Uterus (tissue), 4 donors: ENCODE data around the gene ADIG. TPM values are rescaled to one million over a fixed set of nuclear protein-coding genes. Genes with fewer than 3 reads are reported as not detected.

Source experiments
- DNase-seq, 2 donors: peaks; one replicate each; pipeline ENCODE4 v3.0.0-alpha.2; 2019 to 2020
- H3K27ac ChIP-seq, 2 donors: fragments of 200-600 bp; sonication (generic); 1 replicate in 1 of 2; 2 replicates in 1 of 2; pipeline ENCODE4 v1.5.1; 2016 to 2018
- H3K27me3 ChIP-seq, 2 donors: fragments of 200-600 bp; sonication (generic); one replicate each; pipeline ENCODE4 v1.5.1; 2018 to 2019; ENCODE audit warnings: control low read depth in 1 of 2
- H3K36me3 ChIP-seq, 2 donors: fragments of 200-600 bp; sonication (generic); one replicate each; pipeline ENCODE4 v1.5.1; 2019; ENCODE audit warnings: control low read depth in 1 of 2
- H3K4me1 ChIP-seq, 2 donors: fragments of 200-600 bp; sonication (generic); one replicate each; pipeline ENCODE4 v1.5.1; 2018 to 2019; ENCODE audit warnings: control low read depth in 1 of 2
- H3K4me3 ChIP-seq, 2 donors: fragments of 200-600 bp; sonication (generic); 1 replicate in 1 of 2; 2 replicates in 1 of 2; pipeline ENCODE4 v1.5.1; 2018 to 2019; ENCODE audit warnings: mild to moderate bottlenecking in 1 of 2
- H3K9me3 ChIP-seq, 2 donors: fragments of 200-600 bp; sonication (generic); one replicate each; pipeline ENCODE4 v1.5.1; 2019; ENCODE audit warnings: control low read depth in 1 of 2
- CTCF ChIP-seq, 4 experiments: fragments of 200-600 bp in 2 of 4; fragments of 450-650 bp in 2 of 4; sonication (generic) in 2 of 4; IDR thresholded peaks; one replicate each; pipeline ENCODE4 v1.5.1; 2016 to 2019; ENCODE audit warnings: antibody characterized with exemption in 4 of 4, mild to moderate bottlenecking in 2 of 4, moderate library complexity in 1 of 4
- POLR2A ChIP-seq, 2 donors: fragments of 450-650 bp; IDR thresholded peaks; one replicate each; pipeline ENCODE4 v1.6.1; 2016; ENCODE audit warnings: antibody characterized with exemption in 2 of 2, mild to moderate bottlenecking in 1 of 2, moderate library complexity in 1 of 2
- intact Hi-C: fragments of 100-400 bp; cut with DNase I; formaldehyde crosslinking; loops from one replicate; pipeline ENCODE4 v1.15.1; 2023; ENCODE audit warnings: low total_unique reads
- total RNA-seq, 4 donors: library from RNA; depleted of rRNA in 3 of 4; stranded (reverse); fragments of >200 nt in 3 of 4; gene quantifications; one replicate each; pipeline versions ENCODE4 v1.1.0 to v1.2.4, GENCODE V29; 2014 to 2023
- donor health status: DM: yes; HTN: yes; CAD: no.

The ADIG gene
- total RNA-seq, 4 donors from 2014 or later: not detected

- DNase-seq: no peak
- Histone ChIP-seq H3K36me3 (no peaks in the 10 kb centered on the region), H3K27me3 (no peaks in the 10 kb centered on the region), H3K4me1 (no peaks in the 10 kb centered on the region), H3K9me3 (no peaks in the 10 kb centered on the region), H3K4me3 (no peak overlapping the region), H3K27ac (no peak overlapping the region)
- TF ChIP-seq POLR2A (IDR thresholded peaks at IDR 0.05) (no peak), CTCF (IDR thresholded peaks at IDR 0.05) (no peak)
- intact Hi-C loops: no loop called here
These were observed 22.2 kb upstream of the ADIG start for GRCh38 chr20:38558596-38559360.

- H3K27me3 ChIP-seq: no peaks in the 10 kb centered on the region
- H3K4me1 ChIP-seq: no peaks in the 10 kb centered on the region
- H3K27ac ChIP-seq: no peak overlapping the region
- DNase-seq: no peak
- no peaks in the 10 kb centered on the region for H3K9me3 ChIP-seq
- no peaks in the 10 kb centered on the region for H3K36me3 ChIP-seq
- H3K4me3 ChIP-seq: no peak overlapping the region
- intact Hi-C loops: no loop called here
- TF ChIP-seq POLR2A (IDR thresholded peaks at IDR 0.05) (no peak), CTCF (IDR thresholded peaks at IDR 0.05) (no peak)
These were observed 21.2 kb upstream of the ADIG start for GRCh38 chr20:38559764-38560163.

GRCh38 chr20:38563802-38564431, 17.1 kb upstream of the ADIG start:
- Histone ChIP-seq H3K27me3 (no peaks in the 10 kb centered on the region), H3K27ac (no peak overlapping the region), H3K4me3 (no peak overlapping the region), H3K9me3 (no peaks in the 10 kb centered on the region), H3K36me3 (no peaks in the 10 kb centered on the region), H3K4me1 (no peaks in the 10 kb centered on the region)
- TF ChIP-seq CTCF (IDR thresholded peaks at IDR 0.05) (no peak), POLR2A (IDR thresholded peaks at IDR 0.05) (no peak)
- intact Hi-C loops: no loop called here
- no peak for DNase-seq

GRCh38 chr20:38564680-38565079, 16.3 kb upstream of the ADIG start:
- H3K36me3 ChIP-seq: no peaks in the 10 kb centered on the region
- intact Hi-C loops: no loop called here

More at GRCh38 chr20:38564680-38565079, 16.3 kb upstream of the ADIG start:
- no peaks in the 10 kb centered on the region for H3K27me3 ChIP-seq
- no peak overlapping the region for H3K27ac ChIP-seq
- TF ChIP-seq POLR2A (IDR thresholded peaks at IDR 0.05) (no peak), CTCF (IDR thresholded peaks at IDR 0.05) (no peak)
- no peaks in the 10 kb centered on the region for H3K4me1 ChIP-seq
- H3K4me3 ChIP-seq: no peak overlapping the region
- no peaks in the 10 kb centered on the region for H3K9me3 ChIP-seq
- no peak for DNase-seq
